H9 (cell line): ENCODE data around the gene EVI5. TPM values are rescaled to one million over a fixed set of nuclear protein-coding genes. Genes with fewer than 3 reads are reported as not detected.

ENCODE experiments used
- DNase-seq: peaks from one replicate; pipeline ENCODE4 v3.0.0-alpha.2; 2017
- H2AFZ ChIP-seq: one replicate; pipeline ENCODE4 v1.6.1; 2013; ENCODE audit warnings: mild to moderate bottlenecking, low read length, control low read depth, moderate library complexity
- H2AK5ac ChIP-seq: 2 replicates; pipeline ENCODE4 v1.6.1; 2013; ENCODE audit warnings: low read length, control low read depth, mixed read lengths; ENCODE audit not compliant: insufficient read length
- H2BK120ac ChIP-seq: one replicate; pipeline ENCODE4 v1.6.1; 2013; ENCODE audit warnings: low read depth, mild to moderate bottlenecking, low read length, control low read depth, inconsistent platforms; ENCODE audit not compliant: poor library complexity, severe bottlenecking
- H2BK12ac ChIP-seq: 2 replicates; pipeline ENCODE4 v1.6.1; 2013; ENCODE audit warnings: low read length, control low read depth, mixed read lengths, low read depth; ENCODE audit not compliant: insufficient read length
- H2BK15ac ChIP-seq: 2 replicates; pipeline ENCODE4 v1.6.1; 2013; ENCODE audit warnings: low read depth, low read length, control low read depth
- H2BK20ac ChIP-seq: one replicate; pipeline ENCODE4 v1.6.1; 2013; ENCODE audit warnings: low read depth, mild to moderate bottlenecking, low read length, control low read depth, inconsistent platforms; ENCODE audit not compliant: poor library complexity, severe bottlenecking
- H2BK5ac ChIP-seq: 2 replicates; pipeline ENCODE4 v1.6.1; 2013; ENCODE audit warnings: low read length, control low read depth, mixed read lengths; ENCODE audit not compliant: insufficient read length
- H3K14ac ChIP-seq: 2 replicates; pipeline ENCODE4 v1.6.1; 2013; ENCODE audit warnings: low read length, control low read depth; ENCODE audit not compliant: insufficient read depth
- H3K18ac ChIP-seq: 2 replicates; pipeline ENCODE4 v1.6.1; 2013; ENCODE audit warnings: low read depth, mild to moderate bottlenecking, mixed read lengths, low read length, control low read depth; ENCODE audit not compliant: insufficient read length
- H3K23ac ChIP-seq: 2 replicates; pipeline ENCODE4 v1.6.1; 2013; ENCODE audit warnings: low read length, control low read depth, mixed read lengths, low read depth; ENCODE audit not compliant: insufficient read length
- H3K23me2 ChIP-seq: 2 replicates; pipeline ENCODE4 v1.6.1; 2013; ENCODE audit warnings: low read depth, mild to moderate bottlenecking, mixed read lengths, low read length, control low read depth; ENCODE audit not compliant: insufficient read length, poor library complexity, severe bottlenecking
- H3K27ac ChIP-seq: 2 replicates; pipeline ENCODE4 v1.5.1; 2013; ENCODE audit warnings: low read length, control low read depth, mixed read lengths, low read depth; ENCODE audit not compliant: insufficient read length
- H3K27me3 ChIP-seq: 2 replicates; pipeline ENCODE4 v1.6.1; 2013; ENCODE audit warnings: low read length, control low read depth, inconsistent platforms; ENCODE audit not compliant: insufficient read depth
- H3K4ac ChIP-seq: 2 replicates; pipeline ENCODE4 v1.6.1; 2013; ENCODE audit warnings: low read depth, mild to moderate bottlenecking, control low read depth, inconsistent platforms, low read length, moderate library complexity
- H3K4me1 ChIP-seq: 2 replicates; pipeline ENCODE4 v1.6.1; 2013; ENCODE audit warnings: low read length, control low read depth, inconsistent platforms; ENCODE audit not compliant: insufficient read depth
- H3K4me2 ChIP-seq: 2 replicates; pipeline ENCODE4 v1.6.1; 2013; ENCODE audit warnings: low read length, control low read depth, mixed read lengths; ENCODE audit not compliant: insufficient read length, insufficient read depth
- H3K56ac ChIP-seq: 2 replicates; pipeline ENCODE4 v1.6.1; 2013; ENCODE audit warnings: low read depth, mild to moderate bottlenecking, mixed read lengths, low read length, control low read depth; ENCODE audit not compliant: insufficient read length
- H3K79me1 ChIP-seq: 2 replicates; pipeline ENCODE4 v1.6.1; 2013; ENCODE audit warnings: low read depth, mild to moderate bottlenecking, moderate library complexity, low read length, control low read depth, inconsistent platforms; ENCODE audit not compliant: insufficient read depth, poor library complexity, severe bottlenecking
- H3K79me2 ChIP-seq: 2 replicates; pipeline ENCODE4 v1.6.1; 2013; ENCODE audit warnings: low read length, control low read depth, inconsistent platforms; ENCODE audit not compliant: insufficient read depth
- H3K9ac ChIP-seq: 2 replicates; pipeline ENCODE4 v1.6.1; 2013; ENCODE audit warnings: low read length, control low read depth, mixed read lengths; ENCODE audit not compliant: insufficient read length; ENCODE audit errors: extremely low read depth
- H3K9me3 ChIP-seq: one replicate; pipeline ENCODE4 v1.6.1; 2013; ENCODE audit warnings: low read depth, low read length, inconsistent platforms; ENCODE audit not compliant: control insufficient read depth
- H3T11ph ChIP-seq: one replicate; pipeline ENCODE4 v1.6.1; 2013; ENCODE audit warnings: mild to moderate bottlenecking, low read length, control low read depth, inconsistent platforms
- H4K20me1 ChIP-seq: one replicate; pipeline ENCODE4 v1.6.1; 2013; ENCODE audit not compliant: control insufficient read depth, insufficient read length, insufficient read depth
- H4K5ac ChIP-seq: 2 replicates; pipeline ENCODE4 v1.6.1; 2013; ENCODE audit warnings: low read depth, mild to moderate bottlenecking, mixed read lengths, low read length, control low read depth; ENCODE audit not compliant: insufficient read length
- H4K8ac ChIP-seq: replicated peaks from 2 replicates; pipeline ENCODE4 v1.6.1; 2013; ENCODE audit warnings: low read length, control low read depth, mixed read lengths, low read depth; ENCODE audit not compliant: insufficient read length
- H4K91ac ChIP-seq: 2 replicates; pipeline ENCODE4 v1.6.1; 2013; ENCODE audit warnings: low read depth, mild to moderate bottlenecking, moderate library complexity, mixed read lengths, low read length, control low read depth; ENCODE audit not compliant: insufficient read length
- H3K27ac Mint-ChIP-seq, 3 experiments: 2 replicates in 2 of 3; 3 replicates in 1 of 3; pipeline ENCODE4 v1.8.0; 2020 to 2021; ENCODE audit warnings: mixed read lengths in 3 of 3, mild to moderate bottlenecking in 1 of 3, moderate library complexity in 1 of 3
- H3K27me3 Mint-ChIP-seq: 2 replicates; pipeline ENCODE4 v1.8.0; 2021; ENCODE audit warnings: low read depth, mild to moderate bottlenecking, moderate library complexity, mixed read lengths
- H3K36me3 Mint-ChIP-seq, 3 experiments: 2 replicates in 2 of 3; 3 replicates in 1 of 3; pipeline ENCODE4 v1.8.0; 2020 to 2021; ENCODE audit warnings: low read depth in 3 of 3, mixed read lengths in 3 of 3; ENCODE audit not compliant: insufficient read depth in 1 of 3
- H3K4me1 Mint-ChIP-seq, 2 experiments: 2 replicates each; pipeline ENCODE4 v1.8.0; 2020; ENCODE audit warnings: mixed read lengths in 2 of 2
- H3K4me3 Mint-ChIP-seq, 2 experiments: 2 replicates in 1 of 2; 3 replicates in 1 of 2; pipeline ENCODE4 v1.8.0; 2020 to 2021; ENCODE audit warnings: mild to moderate bottlenecking in 2 of 2, mixed read lengths in 2 of 2, moderate library complexity in 1 of 2
- H3K9me3 Mint-ChIP-seq, 2 experiments: 2 replicates in 1 of 2; 3 replicates in 1 of 2; pipeline ENCODE4 v1.8.0; 2020; ENCODE audit warnings: mild to moderate bottlenecking in 2 of 2, mixed read lengths in 2 of 2, moderate library complexity in 1 of 2
- WGBS: extraction: QIAGEN DNeasy Blood & Tissue Kit; methylation state at CpG from one replicate; pipeline ENCODE4 v1.1.7; 2013; ENCODE audit warnings: missing lambda C conversion rate, low lambda C conversion rate, mixed read lengths; ENCODE audit not compliant: insufficient read length; ENCODE audit errors: extremely low coverage; 5-methylcytosine and 5-hydroxymethylcytosine counted together
- total RNA-seq: library from RNA; stranded (reverse); gene quantifications from 2 replicates; pipeline ENCODE4 v1.2.1, GENCODE V29; 2021
- TF ChIP-seq, protein P1 (sequence below): fragments of 200-600 bp; sonication (generic); conservative IDR thresholded peaks from 3 replicates; pipeline ENCODE4 v1.8.0; 2021; ENCODE audit warnings: antibody characterized with exemption, mild to moderate bottlenecking

EVI5 gene
- total RNA-seq, 1 experiment from 2014 or later, result 9.7 TPM

DNA sequence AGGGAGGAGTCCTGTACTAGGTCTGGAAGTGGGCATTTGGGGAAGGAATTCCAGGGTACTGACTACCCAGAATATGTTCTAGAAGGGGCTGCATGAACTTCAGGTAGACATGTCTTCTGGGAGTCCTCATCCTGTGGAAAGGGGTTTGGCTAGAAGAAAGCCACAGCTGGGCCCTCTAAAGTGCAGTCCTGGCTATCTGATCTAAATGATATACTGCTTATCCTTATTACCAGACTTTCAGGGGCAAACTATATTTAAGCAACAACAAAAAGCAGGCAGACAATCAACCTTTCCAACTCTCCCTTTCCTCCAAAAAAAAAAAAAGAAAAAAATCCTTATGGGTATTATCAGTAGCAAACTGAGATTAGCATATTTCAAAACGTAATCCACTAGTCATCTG, 268.3 kb downstream of the EVI5 start:
- Histone ChIP-seq H2BK12ac (no peak overlapping the region), H3K9ac (no peak overlapping the region), H3K79me2 (no peaks in the 10 kb centered on the region), H2AFZ (no peak overlapping the region), H4K91ac (no peak overlapping the region), H2BK15ac (no peak overlapping the region), H3T11ph (no peak overlapping the region), H4K8ac (no peak overlapping the region), H3K18ac (no peak overlapping the region), H3K4ac (no peak overlapping the region), H3K23ac (no peak overlapping the region), H2AK5ac (no peak overlapping the region), H2BK20ac (no peak overlapping the region), H3K4me1 (no peaks in the 10 kb centered on the region), H3K27ac (no peak overlapping the region), H2BK120ac (no peak overlapping the region), H3K9me3 (no peaks in the 10 kb centered on the region), H3K79me1 (no peaks in the 10 kb centered on the region), H3K4me2 (no peak overlapping the region), H4K5ac (no peak overlapping the region), H3K56ac (no peak overlapping the region), H2BK5ac (no peak overlapping the region), H3K27me3 (no peaks in the 10 kb centered on the region), H3K14ac (no peak overlapping the region), H3K23me2 (no peaks in the 10 kb centered on the region), H4K20me1 (no peaks in the 10 kb centered on the region)
- DNase-seq, result no peak
- Mint-ChIP-seq H3K36me3 (no peaks in the 10 kb centered on the region), H3K4me3 (no peak overlapping the region), H3K9me3 (no peaks in the 10 kb centered on the region), H3K4me1 (no peaks in the 10 kb centered on the region), H3K27ac (peak overlapping the region in 1 of 3 experiments; percentile 24; a peak in 1 of 7 replicates), H3K27me3 (no peaks in the 10 kb centered on the region)
- TF ChIP-seq, protein P1, sequence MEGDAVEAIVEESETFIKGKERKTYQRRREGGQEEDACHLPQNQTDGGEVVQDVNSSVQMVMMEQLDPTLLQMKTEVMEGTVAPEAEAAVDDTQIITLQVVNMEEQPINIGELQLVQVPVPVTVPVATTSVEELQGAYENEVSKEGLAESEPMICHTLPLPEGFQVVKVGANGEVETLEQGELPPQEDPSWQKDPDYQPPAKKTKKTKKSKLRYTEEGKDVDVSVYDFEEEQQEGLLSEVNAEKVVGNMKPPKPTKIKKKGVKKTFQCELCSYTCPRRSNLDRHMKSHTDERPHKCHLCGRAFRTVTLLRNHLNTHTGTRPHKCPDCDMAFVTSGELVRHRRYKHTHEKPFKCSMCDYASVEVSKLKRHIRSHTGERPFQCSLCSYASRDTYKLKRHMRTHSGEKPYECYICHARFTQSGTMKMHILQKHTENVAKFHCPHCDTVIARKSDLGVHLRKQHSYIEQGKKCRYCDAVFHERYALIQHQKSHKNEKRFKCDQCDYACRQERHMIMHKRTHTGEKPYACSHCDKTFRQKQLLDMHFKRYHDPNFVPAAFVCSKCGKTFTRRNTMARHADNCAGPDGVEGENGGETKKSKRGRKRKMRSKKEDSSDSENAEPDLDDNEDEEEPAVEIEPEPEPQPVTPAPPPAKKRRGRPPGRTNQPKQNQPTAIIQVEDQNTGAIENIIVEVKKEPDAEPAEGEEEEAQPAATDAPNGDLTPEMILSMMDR, result no peak
- WGBS, result no CpG with 5 or more reads among the region's 1 CpG
